ENCODE results near the gene VMP1.

GRCh38 chr17:59890720-59891119 is 183.3 kb downstream of the VMP1 start:
- TF ChIP-seq CTCF (IDR thresholded peaks at IDR 0.05), result no peak
- TF ChIP-seq POLR2AphosphoS5 (IDR thresholded peaks at IDR 0.05; ENCODE audit: low read depth, low read length), result no peak
- TF ChIP-seq REST (IDR thresholded peaks at IDR 0.05; ENCODE audit: insufficient read depth in 1 of 2, low read depth in 2 of 2, low read length in 1 of 2), result no peak
